ENCODE data around the gene E2F2.
"Not testable (repeated sequence)": the region's sequence is repeated elsewhere in the genome, so short reads cannot be mapped to it uniquely, and the experiment has no call there.

The E2F2 gene

GRCh38 chr1:23542940-23543339 is 11.9 kb upstream of the E2F2 start:
- H3K4me3 ChIP-seq (ENCODE audit: low read depth in 1 of 2, low read length in 2 of 2); H3K27me3 ChIP-seq (ENCODE audit: control insufficient read depth in 1 of 2, insufficient read depth in 2 of 2, low read length in 2 of 2); H3K9ac ChIP-seq (ENCODE audit: low read length); H3K4me1 ChIP-seq (ENCODE audit: insufficient read depth, low read length); H3K36me3 ChIP-seq (ENCODE audit: insufficient read depth, low read length); H3K27ac ChIP-seq (ENCODE audit: low read depth, low read length); H3K9me3 ChIP-seq (ENCODE audit: low read length): not testable (repeated sequence)

GRCh38 chr1:23539698-23540266 is 8.7 kb upstream of the E2F2 start:
- Histone ChIP-seq H3K4me3 (ENCODE audit: low read depth in 1 of 2, low read length in 2 of 2) (peak overlapping the region in 1 of 2 donors; percentile 32), H3K27me3 (ENCODE audit: control insufficient read depth in 1 of 2, insufficient read depth in 2 of 2, low read length in 2 of 2) (no peaks in the 10 kb centered on the region), H3K4me1 (ENCODE audit: insufficient read depth, low read length) (peaks cover 1% of the 10 kb centered on the region), H3K9ac (ENCODE audit: low read length) (no peak overlapping the region), H3K9me3 (ENCODE audit: low read length) (no peaks in the 10 kb centered on the region), H3K36me3 (ENCODE audit: insufficient read depth, low read length) (no peaks in the 10 kb centered on the region), H3K27ac (ENCODE audit: low read depth, low read length) (no peak overlapping the region)

DNA sequence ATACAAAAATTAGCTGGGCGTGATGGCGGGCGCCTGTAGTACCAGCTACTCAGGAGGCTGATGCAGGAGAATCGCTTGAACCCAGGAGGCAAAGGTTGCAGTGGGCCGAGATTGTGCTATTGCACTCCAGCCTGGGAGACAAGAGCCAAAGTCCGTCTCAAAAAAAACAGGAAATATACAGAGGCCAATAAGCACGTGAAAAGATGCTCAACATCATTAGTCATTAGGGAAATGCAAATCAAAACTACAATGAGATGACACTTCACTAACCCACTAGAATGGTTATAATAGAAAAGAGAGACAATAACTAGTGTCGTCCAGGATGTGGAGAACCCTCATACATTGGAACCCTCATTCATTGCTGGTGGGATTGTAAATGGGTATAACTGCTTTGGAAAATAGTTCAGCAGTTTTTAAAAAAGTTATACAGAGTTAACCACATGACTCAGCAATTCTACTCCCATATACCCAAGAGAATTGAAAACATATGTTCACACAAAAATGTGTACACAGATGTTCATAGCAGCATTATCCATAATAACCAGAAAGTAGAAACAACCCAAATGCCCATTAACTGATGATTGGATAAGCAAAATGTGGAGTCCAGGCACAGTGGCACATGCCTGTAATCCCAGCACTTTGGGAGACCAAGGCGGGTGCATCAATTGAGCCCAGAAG is 6.4 kb upstream of the E2F2 start:
- H3K36me3 ChIP-seq (ENCODE audit: insufficient read depth, low read length): no peaks in the 10 kb centered on the region
- H3K9me3 ChIP-seq (ENCODE audit: low read length): no peaks in the 10 kb centered on the region

DNA sequence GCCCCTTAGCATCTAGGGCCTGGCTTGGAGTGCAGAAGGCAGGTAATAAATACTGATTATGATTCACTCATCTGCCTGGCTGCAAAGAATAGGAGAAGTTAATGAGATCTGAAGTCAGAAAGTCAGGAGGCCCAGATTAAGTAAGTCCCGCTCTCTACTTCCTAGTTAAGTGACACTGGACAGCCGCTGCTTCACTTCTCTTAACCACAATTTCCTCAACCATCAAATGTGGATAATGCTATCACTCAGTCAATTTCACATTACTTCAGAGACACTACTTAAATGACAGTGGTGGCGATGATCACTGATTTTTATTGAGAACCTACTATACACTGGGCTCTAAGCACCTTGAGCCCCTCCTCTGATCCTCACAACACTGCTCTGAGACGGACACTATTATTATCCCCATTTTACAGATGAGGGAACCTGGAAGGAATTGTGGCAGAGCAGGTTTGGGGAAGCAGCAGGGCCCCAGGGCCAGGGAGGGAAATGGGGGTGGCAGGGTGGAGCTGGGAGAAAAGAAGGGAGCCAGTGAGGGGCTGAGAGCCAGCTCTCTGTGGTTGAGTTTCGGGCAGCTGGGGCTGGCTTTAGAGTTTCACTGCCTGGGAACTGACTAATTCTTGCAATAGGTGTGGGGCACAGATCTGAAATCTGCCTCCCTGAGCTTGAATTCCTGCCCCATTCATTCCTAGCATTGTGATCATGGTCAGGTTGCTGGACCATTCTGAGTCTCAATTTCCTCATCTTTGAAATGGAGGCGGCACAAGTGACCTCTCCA is 2.4 kb upstream of the E2F2 start:
- H3K4me3 ChIP-seq (ENCODE audit: low read depth in 1 of 2, low read length in 2 of 2): no peak overlapping the region
- H3K27me3 ChIP-seq (ENCODE audit: control insufficient read depth in 1 of 2, insufficient read depth in 2 of 2, low read length in 2 of 2): peaks cover 0 to 15% of the 10 kb centered on the region in 2 donors
- H3K4me1 ChIP-seq (ENCODE audit: insufficient read depth, low read length): peaks cover 18% of the 10 kb centered on the region
- no peak overlapping the region for H3K9ac ChIP-seq (ENCODE audit: low read length)
- H3K9me3 ChIP-seq (ENCODE audit: low read length): no peaks in the 10 kb centered on the region
- no peak overlapping the region for H3K27ac ChIP-seq (ENCODE audit: low read depth, low read length)
- no peaks in the 10 kb centered on the region for H3K36me3 ChIP-seq (ENCODE audit: insufficient read depth, low read length)

More for the DNA sequence above, 6.4 kb upstream of the E2F2 start:
- Histone ChIP-seq H3K27me3 (ENCODE audit: control insufficient read depth in 1 of 2, insufficient read depth in 2 of 2, low read length in 2 of 2) (no peaks in the 10 kb centered on the region), H3K27ac (ENCODE audit: low read depth, low read length) (no peak overlapping the region), H3K4me1 (ENCODE audit: insufficient read depth, low read length) (no peaks in the 10 kb centered on the region), H3K4me3 (ENCODE audit: low read depth in 1 of 2, low read length in 2 of 2) (no peak overlapping the region), H3K9ac (ENCODE audit: low read length) (no peak overlapping the region)

GRCh38 chr1:23531562-23532094 is 595 bp upstream of the E2F2 start:
- Histone ChIP-seq H3K4me1 (ENCODE audit: insufficient read depth, low read length) (peaks cover 18% of the 10 kb centered on the region), H3K4me3 (ENCODE audit: low read depth in 1 of 2, low read length in 2 of 2) (peak overlapping the region; percentile 36 to 51), H3K9me3 (ENCODE audit: low read length) (no peaks in the 10 kb centered on the region), H3K9ac (ENCODE audit: low read length) (no peak overlapping the region), H3K27me3 (ENCODE audit: control insufficient read depth in 1 of 2, insufficient read depth in 2 of 2, low read length in 2 of 2) (peaks cover 0 to 21% of the 10 kb centered on the region in 2 donors), H3K36me3 (ENCODE audit: insufficient read depth, low read length) (no peaks in the 10 kb centered on the region), H3K27ac (ENCODE audit: low read depth, low read length) (peak overlapping the region; percentile 76)

GRCh38 chr1:23530087-23530746 is 816 bp downstream of the E2F2 start:
- no peak overlapping the region for H3K9ac ChIP-seq (ENCODE audit: low read length)
- peaks cover 0 to 21% of the 10 kb centered on the region in 2 donors for H3K27me3 ChIP-seq (ENCODE audit: control insufficient read depth in 1 of 2, insufficient read depth in 2 of 2, low read length in 2 of 2)
- peaks cover 18% of the 10 kb centered on the region for H3K4me1 ChIP-seq (ENCODE audit: insufficient read depth, low read length)
- H3K27ac ChIP-seq (ENCODE audit: low read depth, low read length): no peak overlapping the region
- H3K36me3 ChIP-seq (ENCODE audit: insufficient read depth, low read length): no peaks in the 10 kb centered on the region
- H3K9me3 ChIP-seq (ENCODE audit: low read length): no peaks in the 10 kb centered on the region
- peak overlapping the region in 1 of 2 donors; percentile 44 for H3K4me3 ChIP-seq (ENCODE audit: low read depth in 1 of 2, low read length in 2 of 2)

DNA sequence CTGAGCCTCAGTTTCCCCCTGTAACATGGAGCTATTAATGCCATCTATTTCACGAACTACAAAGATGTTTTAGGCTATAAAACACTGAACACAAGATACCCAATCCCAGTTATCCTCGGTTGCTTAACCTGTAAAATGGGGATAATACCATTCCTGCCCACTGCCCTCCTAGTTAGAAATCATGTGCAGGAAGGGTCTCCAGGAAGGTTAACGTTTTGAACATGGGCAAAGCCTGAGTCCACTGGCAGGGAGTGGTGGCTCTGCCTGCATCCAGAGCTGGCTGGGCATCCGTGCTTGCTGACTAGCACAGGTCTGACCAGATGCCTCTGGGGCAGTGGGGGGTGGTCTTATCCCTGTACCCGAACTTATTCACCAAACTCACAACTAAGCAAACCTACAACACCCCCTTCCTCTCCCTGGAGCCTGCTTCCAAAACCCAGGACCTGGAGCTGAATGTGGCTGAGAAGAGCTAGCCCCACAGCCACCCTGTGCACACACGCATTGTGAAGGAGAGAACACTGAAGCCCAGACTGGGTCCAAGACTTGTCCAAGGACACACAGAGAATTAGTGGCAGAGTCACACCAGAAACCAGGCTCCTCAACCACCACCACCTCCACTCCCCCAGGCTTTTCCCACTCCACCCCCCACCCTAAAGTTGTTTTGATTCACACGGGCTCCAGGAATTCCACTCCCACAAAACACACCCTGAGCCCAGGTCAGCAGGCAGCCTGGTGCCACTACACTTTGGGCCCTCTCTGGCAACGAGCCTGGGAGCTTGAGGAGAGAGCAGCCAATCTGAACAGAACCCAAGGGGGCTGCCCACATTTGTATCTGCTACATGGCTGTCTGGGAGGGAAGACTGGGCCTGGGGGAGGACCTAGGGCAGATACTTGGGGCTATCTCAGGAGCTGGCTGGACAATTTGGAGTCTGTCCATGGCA is 1.6 kb downstream of the E2F2 start:
- Histone ChIP-seq H3K9me3 (ENCODE audit: low read length) (no peaks in the 10 kb centered on the region), H3K27ac (ENCODE audit: low read depth, low read length) (no peak overlapping the region), H3K36me3 (ENCODE audit: insufficient read depth, low read length) (no peaks in the 10 kb centered on the region), H3K4me3 (ENCODE audit: low read depth in 1 of 2, low read length in 2 of 2) (no peak overlapping the region), H3K27me3 (ENCODE audit: control insufficient read depth in 1 of 2, insufficient read depth in 2 of 2, low read length in 2 of 2) (peaks cover 0 to 21% of the 10 kb centered on the region in 2 donors), H3K9ac (ENCODE audit: low read length) (no peak overlapping the region), H3K4me1 (ENCODE audit: insufficient read depth, low read length) (peaks cover 18% of the 10 kb centered on the region)

DNA sequence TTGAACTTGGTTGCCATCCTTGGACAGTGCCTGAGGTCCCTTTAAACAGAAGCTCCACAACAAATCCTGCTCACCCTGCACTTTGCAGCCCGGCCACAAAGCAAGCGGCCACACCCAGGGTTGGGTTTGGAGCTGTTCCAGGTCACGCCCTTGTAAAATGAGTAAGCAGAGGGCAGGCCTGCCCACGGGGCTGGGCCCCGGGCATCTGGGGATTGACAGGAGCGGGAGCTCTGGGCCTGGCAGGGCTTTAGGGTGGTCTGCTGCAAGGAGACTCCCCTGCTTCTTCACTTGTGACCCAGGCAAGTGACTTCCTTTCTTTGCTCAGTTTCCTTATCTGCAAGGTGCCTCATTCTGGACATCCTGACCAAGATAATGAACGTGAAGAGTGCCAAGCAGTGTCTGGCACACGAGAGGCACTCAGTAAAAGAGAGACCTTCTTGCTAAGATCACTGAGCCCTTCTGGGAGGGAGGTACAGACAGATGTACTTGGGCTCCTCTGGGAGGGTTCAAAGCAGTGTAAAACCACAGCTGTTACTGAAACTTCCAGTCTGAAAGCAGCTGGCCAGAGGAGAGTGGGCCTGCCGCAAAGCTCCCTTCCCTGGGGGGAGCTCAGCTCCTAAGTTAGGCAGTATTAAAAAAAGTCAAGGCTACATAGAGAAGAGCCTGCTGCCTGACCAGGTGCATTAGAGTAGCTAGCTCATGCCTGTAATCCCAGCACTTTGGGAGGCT is 2.6 kb downstream of the E2F2 start:
- Histone ChIP-seq H3K27ac (ENCODE audit: low read depth, low read length) (no peak overlapping the region), H3K27me3 (ENCODE audit: control insufficient read depth in 1 of 2, insufficient read depth in 2 of 2, low read length in 2 of 2) (peaks cover 0 to 21% of the 10 kb centered on the region in 2 donors), H3K9ac (ENCODE audit: low read length) (no peak overlapping the region), H3K9me3 (ENCODE audit: low read length) (no peaks in the 10 kb centered on the region), H3K36me3 (ENCODE audit: insufficient read depth, low read length) (no peaks in the 10 kb centered on the region), H3K4me1 (ENCODE audit: insufficient read depth, low read length) (peaks cover 18% of the 10 kb centered on the region), H3K4me3 (ENCODE audit: low read depth in 1 of 2, low read length in 2 of 2) (no peak overlapping the region)

- H3K27me3 ChIP-seq (ENCODE audit: control insufficient read depth in 1 of 2, insufficient read depth in 2 of 2, low read length in 2 of 2): peaks cover 0 to 21% of the 10 kb centered on the region in 2 donors
- peaks cover 18% of the 10 kb centered on the region for H3K4me1 ChIP-seq (ENCODE audit: insufficient read depth, low read length)
- H3K9ac ChIP-seq (ENCODE audit: low read length): no peak overlapping the region
- H3K27ac ChIP-seq (ENCODE audit: low read depth, low read length): no peak overlapping the region
- no peaks in the 10 kb centered on the region for H3K36me3 ChIP-seq (ENCODE audit: insufficient read depth, low read length)
- no peak overlapping the region for H3K4me3 ChIP-seq (ENCODE audit: low read depth in 1 of 2, low read length in 2 of 2)
- H3K9me3 ChIP-seq (ENCODE audit: low read length): no peaks in the 10 kb centered on the region
Observed at GRCh38 chr1:23527900-23528249, 3.2 kb downstream of the E2F2 start.

DNA sequence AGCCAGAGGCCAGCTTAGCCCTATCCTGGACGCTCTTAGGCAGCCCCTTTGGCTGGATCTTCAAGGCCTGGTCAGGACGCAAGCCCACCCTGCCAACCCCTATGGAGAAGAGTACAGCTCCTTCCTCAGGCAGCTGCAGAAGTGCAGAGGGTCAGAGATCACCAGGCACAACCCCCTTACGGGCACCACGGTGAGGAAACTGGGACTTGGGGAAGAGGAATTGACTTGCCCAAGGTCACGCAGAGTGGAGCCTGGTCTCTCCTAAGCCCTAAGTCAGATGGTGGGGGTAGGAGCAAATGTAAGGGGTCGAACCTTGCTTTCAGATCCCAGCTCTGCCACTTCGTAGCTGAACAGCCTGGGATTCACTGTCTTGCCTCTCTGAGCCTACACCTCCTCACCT is 3.7 kb downstream of the E2F2 start:
- Histone ChIP-seq H3K36me3 (ENCODE audit: insufficient read depth, low read length) (no peaks in the 10 kb centered on the region), H3K4me3 (ENCODE audit: low read depth in 1 of 2, low read length in 2 of 2) (no peak overlapping the region), H3K27me3 (ENCODE audit: control insufficient read depth in 1 of 2, insufficient read depth in 2 of 2, low read length in 2 of 2) (peaks cover 0 to 21% of the 10 kb centered on the region in 2 donors), H3K4me1 (ENCODE audit: insufficient read depth, low read length) (peaks cover 18% of the 10 kb centered on the region), H3K9me3 (ENCODE audit: low read length) (no peaks in the 10 kb centered on the region), H3K27ac (ENCODE audit: low read depth, low read length) (no peak overlapping the region), H3K9ac (ENCODE audit: low read length) (no peak overlapping the region)
